HG03460 (cell line): ENCODE data around the gene TSN.

Source experiments
- ATAC-seq: cut with Tn5 transposase; IDR thresholded peaks from one replicate; pipeline ENCODE4 v1.9.1; 2021; ENCODE audit not compliant: unreplicated experiment

The TSN gene

DNA sequence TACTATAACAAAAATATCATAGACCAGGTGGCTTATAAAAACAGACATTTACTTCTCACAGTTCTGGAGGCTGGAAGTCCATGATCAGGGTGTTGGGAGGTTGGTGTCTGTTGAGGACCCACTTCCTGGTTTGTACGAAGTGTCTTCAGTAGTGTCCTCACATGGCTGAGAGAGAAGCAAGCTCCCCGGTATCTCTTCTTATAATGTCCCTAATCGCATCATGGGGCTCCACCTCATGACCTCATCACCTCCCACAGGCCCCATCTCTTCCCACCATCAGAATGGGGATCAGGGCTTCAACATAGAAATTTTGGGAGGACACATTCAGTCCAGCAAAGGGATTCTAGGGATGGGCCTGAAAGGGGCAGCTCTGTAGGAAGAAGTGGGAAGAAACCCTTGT lies 14.0 kb upstream of the TSN start:
- ATAC-seq: no peak

DNA sequence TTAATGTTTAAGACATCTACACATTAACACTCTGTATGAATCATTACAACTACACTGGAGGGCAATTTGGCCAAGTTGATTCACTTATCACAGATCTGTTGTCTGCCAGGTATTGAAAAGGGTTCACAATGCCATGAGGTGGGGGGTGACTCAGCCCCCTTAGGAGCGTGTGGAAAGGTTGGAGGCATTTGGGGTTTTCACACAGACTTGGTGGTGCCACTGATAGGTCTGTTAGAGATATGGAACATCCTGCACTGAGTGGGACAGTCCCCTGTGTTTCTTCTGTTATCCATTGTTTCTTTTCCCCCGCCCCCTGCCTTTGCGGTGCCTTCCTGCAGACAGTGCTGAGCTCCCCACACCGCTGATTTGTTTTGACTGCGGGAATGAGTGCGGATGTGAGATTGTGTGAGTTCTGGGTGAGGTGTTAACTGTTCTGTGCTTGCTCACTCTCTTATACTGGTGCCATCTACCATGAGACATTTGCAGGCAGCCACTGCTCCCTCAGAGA lies 9.3 kb upstream of the TSN start:
- ATAC-seq: no peak

DNA sequence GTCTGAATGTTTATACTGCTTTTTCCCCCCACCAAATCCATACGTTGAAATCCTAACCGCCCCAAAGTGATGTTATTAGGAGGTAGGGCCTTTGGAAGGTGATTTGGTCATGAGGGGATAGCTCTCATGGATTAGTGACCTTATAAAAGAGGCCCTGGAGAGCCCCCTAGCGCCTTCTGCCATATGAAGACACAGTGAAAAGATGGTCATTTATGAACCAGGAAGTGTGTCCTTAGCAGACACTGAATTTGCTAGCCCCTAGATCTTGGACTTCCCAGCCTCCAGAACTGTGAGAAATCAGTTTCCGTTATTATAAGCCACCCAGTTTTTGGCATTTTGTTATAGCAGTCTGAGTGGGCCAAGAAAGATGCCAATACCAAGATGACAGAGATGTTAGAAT lies 7.2 kb upstream of the TSN start:
- ATAC-seq: no peak

DNA sequence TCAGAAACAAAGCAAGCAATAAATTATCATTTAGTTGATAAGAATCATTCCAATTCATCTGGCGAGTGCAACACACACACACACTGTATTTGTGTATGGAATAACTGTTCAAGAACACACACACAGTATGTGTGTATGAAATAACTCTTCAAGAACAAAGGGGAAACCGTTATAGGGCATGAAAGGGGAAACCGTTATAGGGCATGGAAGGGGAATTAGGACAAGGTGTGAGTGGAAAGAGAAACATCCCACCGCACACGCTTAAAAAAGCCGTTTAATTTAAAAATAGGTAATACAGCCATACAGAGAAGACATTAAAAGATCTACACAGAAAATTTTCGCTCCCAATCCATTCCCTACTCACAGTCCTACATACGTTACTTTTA lies 607 bp upstream of the TSN start:
- peak; percentile 1 for ATAC-seq

DNA sequence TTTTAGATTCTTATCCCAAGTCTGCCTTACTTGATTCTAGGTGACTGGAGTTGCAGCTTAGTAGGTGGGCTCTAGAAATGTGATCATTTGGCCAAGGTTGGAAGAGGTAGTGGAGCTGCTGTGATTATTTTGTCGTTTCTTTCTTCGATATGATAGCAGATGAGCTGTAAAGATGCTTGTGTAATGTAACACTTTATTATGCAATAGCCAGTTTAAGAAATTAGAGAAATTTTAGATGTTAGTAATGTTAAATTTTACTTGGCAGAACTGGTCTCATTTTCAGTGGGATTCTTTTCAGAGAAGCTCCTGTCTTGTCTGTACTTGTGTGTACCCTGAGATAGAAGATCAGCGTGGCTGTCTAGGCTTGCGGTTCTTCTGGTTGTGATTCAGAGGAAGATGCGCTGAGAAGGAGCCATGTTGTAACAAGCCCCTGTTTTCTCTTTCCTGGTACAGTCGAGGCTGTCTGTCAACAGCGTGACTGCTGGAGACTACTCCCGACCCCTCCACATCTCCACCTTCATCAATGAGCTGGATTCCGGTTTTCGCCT lies 9.3 kb downstream of the TSN start:
- ATAC-seq: no peak

DNA sequence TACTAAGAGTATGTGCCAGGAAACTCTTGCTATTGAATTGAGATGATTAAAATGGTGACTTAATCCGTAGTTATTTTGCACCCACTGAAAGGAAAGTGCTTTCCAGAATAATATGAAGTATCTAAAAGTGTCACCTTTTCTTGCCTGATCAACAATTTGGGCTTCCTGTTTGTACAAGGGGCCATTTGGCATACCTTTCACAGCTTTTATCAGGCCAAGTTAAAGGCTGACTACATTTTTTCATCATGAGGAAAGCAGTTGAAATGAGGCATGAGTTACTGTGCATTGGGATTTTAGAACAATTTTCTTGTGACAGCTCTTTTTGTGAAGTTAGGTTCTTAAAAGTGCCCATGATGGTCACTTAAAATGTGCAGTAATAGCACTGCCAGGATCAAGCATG lies 11.2 kb downstream of the TSN start:
- ATAC-seq: no peak

DNA sequence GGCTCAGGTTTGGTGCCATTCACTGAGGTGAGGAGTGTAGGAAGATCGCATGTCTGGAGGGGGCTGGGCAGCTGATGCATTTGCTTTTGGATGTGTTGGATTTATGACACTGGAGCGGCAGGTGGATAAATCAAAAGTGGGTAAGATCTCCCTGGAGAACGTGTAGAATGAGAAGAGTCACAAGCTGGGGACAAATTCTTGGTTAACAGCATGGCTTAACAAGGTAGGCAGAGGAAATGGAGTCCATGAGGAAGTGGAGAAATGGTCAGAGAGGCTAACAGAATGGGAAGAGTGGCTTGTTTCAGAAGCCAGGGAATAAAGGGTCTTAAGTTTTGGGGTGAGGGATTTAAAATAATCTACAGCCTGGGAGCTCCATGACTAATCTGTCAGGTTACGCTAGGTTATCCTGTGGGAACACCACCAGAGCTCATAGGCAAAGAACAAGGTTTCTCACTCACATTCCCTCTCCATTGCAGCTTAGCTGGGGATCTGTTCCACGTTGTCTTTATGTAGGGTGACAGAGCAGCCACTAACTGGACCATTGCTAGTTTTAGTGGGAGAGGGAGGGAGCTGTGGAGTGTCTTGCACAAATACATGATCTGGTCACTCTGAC lies 12.8 kb downstream of the TSN start:
- no peak for ATAC-seq

DNA sequence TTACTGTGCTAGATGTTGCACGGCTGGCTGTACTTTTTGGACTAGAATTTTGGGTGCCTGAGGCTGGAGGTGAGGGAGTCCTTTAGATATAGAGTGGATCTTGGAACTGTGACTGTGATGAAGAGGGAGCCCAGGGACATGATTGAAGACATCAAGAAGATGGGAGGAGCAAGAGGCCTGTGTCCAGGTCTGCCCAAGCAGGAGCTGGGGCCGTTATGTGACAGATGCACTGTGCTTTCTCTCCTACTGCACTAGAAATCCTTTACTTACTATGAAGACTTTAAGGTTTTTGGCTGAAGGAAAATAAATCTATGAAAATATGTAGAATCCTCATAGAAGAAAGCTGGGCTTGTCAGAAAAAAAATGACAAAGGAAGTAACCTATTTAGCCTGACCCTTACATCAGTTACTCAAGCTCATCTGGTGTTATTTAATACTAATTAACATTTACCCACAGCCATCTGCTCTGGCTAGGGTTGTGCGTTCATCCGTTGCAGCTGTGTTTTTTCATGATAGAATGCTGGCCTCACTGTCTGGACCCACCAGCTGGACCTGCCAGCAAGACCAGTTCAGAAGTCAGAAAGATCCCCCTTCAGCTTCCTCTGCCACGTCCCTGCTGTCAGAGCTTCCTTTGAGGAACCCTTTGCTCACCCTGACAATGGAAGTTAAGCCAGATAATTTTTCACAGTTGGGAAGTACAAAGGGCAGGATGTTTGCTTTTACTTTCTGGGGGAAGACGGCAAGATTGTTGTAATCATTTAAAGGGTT lies 16.7 kb downstream of the TSN start:
- no peak for ATAC-seq

DNA sequence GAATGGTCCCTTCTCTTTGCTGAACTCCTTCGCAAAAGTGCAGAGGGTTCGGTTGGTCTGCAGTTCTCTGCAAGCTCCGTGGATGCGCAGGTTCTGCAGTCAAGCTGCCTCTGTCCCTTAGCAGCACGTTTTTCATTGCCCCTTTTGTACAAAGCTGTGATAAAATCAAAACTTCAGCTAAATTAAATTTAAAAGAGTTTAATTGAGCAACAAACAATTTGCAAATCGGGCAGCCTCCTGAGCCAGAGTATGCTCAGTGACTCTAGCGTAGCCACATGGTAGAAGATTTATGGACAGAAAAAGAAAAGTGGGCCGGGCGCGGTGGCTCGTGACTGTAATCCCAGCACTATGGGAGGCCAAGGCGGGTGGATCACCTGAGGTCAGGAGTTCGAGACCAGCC lies 18.8 kb downstream of the TSN start:
- no peak for ATAC-seq

DNA sequence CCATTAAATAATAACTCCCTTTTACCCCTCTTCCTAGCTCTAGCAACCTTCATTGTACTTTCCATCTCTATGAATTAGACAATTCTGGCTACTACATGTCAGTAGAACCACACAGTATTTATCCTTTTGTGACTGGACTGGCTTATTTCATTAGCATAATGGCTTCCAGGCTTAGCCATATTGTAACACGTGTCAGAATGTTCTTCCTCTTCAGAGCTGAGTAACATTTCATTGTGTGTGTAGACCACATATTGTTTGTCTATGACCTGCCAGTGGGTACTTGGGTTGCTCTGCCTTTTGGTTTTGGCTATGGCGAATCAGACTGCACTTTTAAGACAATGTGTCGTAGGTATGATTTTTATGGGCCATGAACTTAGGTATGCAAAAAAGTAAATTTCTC lies 20.9 kb downstream of the TSN start:
- ATAC-seq: no peak

DNA sequence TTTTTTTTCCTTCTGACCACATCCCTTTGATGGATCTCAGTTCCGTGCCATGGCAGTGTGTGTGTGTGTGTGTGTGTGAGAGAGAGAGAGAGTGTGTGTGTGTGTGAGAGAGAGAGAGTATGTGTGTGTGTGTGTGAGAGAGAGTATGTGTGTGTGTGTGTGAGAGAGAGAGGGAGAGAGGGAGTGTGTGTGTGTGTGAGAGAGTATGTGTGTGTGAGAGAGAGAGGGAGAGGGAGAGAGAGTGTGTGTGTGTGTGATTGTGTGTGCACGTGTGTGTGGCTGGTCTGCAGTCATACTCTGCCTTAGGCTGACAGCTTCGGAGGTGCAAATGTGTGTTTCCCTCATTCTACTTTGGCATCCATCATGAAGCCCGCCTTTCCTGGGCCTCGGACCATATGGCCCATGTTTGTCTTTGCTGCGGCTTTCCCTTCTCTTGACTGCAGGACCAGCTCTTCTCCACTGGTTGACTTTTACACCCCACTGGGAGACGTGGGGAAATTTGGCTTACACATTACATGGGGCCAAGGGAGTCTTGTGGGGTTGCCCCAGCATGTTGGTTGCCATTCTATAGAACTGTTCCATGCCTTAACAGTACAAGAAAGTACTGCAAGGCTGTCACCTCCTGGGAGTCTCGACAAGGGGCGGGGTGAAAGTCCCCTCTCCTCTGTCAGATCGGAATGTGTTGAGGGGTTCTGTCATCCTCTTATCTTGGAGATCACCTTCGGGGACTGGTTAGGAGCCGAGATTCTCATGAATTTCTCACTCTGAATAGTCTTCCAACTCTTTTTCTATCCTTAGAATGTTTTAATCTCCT lies 21.6 kb downstream of the TSN start:
- no peak for ATAC-seq

DNA sequence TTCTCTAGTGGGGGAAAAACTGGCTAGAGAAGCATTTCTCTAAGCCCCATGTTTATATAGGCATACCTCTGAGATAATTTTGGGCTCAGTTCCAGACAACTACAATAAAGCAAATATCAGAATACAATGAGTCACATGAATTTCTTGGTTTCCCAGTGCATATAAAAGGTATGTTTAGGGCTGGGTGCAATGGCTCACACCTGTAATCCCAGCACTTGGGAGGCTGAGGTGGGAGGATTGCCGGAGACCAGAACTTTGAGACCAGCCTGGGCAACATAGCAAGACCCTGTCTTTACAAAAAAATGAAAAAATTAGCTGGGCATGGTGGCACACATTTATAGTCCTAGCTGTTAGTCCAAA lies 22.2 kb downstream of the TSN start:
- no peak for ATAC-seq

DNA sequence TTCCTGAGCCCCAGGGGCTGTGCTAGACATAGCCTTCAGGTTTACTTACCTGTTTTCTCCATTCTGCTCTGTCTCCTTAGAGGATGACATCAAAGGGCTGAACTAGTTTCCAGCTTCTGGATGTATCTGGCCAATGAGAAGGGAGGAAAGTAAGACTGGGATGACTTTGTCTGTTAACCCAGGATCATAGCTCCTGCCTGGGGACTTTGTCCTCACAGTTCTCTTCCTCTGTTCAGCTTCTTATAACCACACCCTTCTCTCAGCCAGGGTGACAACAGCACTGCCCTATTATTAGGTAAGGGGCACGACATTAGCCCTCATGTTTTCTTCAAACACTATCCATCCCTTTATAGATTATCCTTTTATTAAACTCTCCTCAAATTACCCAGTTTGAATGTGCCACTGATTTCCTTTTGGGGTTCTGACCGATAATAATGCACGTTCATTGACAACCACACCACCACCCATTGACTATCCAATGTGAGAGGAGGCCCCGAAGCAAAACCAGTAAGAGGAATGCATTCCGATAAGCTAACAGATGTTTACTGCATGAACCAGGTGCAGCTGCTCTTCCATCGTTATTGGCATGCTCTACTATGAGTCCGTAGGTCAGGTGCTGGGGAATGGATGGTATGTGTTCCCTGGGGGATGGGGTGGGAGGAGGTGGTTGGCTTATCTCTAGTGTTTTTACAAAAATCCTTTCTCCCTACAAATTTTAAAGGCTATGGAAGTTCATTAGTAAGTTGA lies 23.5 kb downstream of the TSN start:
- ATAC-seq: no peak

DNA sequence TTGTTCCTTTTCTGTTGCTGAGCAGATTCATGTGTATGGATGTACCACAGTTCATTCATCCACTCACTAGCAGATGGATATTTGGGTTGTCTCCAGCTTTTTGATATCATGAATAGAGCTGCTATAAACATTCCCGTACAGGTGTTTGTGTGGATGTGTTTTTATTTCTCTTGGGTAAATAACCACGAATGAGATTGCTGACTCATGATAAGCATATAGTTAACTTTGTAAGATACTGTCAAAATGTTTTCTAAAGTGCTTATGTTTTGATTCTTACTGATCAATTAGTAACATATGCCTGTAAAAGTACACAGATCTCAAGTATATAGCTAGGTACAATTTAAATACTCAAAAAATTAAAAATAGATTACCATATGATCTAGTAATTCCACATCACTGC lies 27.7 kb downstream of the TSN start:
- ATAC-seq: no peak

DNA sequence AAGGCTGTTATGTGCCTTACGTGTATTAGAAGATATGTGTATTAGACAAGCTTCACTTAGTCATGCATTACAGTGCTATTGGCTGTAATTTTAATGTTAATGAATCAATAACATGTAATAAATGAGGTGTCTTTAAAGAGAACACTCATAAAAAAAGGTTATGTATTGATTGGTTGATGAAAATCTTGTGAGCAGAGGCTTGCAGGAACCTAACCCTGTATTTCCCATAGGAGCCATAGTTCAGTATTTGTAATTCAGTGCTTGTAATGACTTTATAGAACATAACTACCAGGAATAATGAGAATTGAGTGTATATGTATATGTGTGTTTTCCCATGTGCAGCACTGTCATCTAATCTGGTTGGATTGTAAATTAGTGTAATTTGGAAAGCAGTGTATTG lies 33.2 kb downstream of the TSN start:
- no peak for ATAC-seq

DNA sequence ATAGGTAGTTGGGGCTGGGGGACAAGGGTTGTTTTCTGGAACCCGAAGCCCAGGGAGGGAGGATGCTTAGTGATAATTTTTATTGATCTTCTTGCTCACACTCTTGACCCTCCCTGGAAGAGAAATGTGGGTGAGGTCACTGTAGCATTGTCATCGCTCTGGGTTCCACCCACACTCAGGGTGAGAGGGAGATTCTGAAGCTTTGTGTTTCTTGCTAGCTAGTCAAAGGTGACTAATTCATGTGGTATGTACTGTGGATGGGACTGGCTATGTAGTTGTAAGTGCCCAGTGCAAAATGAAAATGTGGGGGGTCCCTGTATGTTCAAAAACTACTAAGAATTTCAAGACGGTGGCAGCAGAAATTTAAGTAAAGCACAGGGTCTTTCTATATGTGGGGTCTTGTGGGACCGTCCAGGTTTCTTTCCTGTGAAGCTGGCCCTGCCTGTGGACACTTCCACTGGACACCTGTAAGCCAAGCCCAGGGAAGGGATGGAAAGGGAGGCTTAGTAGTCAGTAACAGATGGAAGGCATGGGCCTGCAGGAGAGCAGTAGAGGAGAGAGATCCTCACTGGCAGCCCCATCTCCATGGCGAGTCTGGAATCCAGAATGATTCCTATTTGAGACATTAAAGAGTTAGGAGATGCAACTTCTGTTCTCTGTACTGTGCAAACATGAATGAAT lies 35.0 kb downstream of the TSN start:
- ATAC-seq: no peak

DNA sequence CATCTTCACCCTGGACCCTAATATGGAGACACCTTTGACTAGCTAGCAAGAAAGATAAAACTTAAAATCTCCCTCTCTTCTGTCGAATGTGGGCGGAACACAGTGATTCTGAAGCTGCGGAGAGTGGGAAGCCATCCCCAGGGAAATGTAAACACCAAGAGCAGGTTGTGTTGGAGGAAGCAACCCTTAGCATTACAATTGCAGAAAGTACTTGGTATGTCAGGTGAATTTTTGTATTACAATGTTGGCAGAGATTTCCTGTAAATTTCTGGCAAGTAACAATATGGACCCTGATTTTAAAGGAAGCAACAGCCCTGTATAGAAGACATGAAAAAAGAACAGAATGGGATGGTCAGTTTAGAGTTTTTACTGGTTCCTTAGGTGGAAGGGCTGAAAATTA lies 35.8 kb downstream of the TSN start:
- no peak for ATAC-seq

DNA sequence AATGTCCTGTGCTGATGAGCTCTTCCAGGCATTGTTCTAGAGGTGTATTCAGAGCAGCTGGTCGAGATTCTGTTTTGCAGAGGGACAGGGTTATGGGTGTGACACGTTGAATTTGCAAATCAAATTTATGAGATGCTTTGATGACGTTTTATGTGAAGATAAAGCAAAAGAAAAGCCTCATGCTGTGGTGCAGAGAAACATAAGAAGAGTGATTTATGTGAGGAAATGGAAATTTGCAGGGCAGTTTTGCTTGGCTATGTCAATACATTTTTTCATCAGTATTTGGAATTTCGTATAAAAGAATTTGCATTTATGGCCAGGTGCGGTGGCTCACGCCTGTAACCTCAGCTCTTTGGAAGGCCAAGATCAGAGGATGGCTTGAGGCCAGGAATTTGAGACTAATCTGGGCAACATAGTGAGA lies 36.4 kb downstream of the TSN start:
- ATAC-seq: no peak

DNA sequence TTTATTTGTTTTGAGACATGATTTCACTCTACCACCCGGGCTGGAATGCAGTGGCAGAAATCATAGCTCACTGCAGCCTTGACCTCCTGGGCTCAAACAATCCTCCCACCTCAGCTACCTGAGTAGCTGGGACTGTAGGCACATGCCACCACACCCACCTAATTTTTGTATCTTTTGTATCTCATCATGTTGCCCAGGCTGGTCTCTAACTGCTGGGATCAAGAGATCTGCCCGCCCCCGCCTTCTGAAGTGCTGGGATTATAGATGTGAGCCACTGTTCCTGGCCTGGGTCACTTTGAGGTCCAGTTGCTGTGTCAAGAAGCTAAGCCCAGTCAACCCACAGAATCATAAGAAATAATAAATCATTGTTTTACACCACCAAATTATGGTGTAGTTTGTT lies 38.4 kb downstream of the TSN start:
- ATAC-seq: no peak

DNA sequence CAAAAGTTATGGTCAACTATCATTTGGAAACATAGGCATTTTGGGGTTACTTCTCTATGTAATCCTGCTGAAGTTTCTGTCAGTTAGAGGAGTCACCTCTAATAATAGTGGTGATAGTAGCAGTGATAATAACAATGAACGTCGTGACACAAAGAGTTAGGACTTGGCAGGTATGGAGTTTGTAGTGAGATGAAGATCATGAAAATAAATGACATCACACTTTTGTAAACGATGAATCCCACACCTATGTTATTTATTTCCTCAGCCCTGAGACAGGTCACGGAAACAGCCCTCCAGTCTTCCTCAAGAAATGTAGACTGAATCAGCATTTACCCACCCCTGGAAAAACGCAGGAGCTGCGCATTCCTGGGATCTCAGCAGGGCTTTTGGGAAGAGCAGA lies 38.8 kb downstream of the TSN start:
- ATAC-seq: no peak

DNA sequence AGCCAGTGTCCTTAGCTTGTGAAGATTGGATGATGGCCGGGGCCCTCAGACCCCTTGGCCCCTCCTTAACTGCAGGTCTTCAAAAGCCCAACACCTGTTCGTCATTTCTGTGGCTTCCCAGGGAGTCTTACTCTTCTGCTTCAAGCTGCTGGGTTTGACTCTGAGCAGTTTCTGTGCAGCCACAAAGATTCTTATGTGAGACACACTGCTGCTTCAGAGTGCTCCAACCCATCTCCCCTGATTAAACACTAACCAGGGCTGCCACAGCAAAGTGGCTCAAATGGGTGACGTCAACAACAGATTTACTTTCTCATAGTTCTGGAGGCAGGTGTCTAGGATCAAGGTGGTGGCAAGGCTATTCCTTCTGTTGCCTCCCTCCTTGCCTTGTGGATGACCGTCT lies 40.8 kb downstream of the TSN start:
- ATAC-seq: peak; percentile 75
